ENCODE measurements around the gene RBM20.

DNA sequence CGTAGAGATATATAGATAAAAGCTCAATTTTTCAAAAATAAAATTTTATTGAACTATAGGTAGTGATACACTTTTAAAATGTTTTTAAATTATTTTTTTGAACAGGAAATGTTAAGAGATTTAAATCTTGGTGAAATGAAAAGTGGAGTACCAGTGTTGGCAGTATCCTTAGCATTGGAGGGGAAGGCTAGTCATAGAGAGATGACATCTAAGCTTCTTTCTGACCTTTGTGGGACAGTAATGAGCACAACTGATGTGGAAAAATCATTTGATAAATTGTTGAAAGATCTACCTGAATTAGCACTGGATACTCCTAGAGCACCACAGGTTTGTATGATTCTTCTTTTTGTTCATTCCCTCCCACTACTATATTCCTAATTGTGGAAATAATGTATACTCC is 243.4 kb downstream of the RBM20 start:
- TF ChIP-seq, protein P1, sequence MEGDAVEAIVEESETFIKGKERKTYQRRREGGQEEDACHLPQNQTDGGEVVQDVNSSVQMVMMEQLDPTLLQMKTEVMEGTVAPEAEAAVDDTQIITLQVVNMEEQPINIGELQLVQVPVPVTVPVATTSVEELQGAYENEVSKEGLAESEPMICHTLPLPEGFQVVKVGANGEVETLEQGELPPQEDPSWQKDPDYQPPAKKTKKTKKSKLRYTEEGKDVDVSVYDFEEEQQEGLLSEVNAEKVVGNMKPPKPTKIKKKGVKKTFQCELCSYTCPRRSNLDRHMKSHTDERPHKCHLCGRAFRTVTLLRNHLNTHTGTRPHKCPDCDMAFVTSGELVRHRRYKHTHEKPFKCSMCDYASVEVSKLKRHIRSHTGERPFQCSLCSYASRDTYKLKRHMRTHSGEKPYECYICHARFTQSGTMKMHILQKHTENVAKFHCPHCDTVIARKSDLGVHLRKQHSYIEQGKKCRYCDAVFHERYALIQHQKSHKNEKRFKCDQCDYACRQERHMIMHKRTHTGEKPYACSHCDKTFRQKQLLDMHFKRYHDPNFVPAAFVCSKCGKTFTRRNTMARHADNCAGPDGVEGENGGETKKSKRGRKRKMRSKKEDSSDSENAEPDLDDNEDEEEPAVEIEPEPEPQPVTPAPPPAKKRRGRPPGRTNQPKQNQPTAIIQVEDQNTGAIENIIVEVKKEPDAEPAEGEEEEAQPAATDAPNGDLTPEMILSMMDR (IDR thresholded peaks at IDR 0.05): no peak
- TF ChIP-seq POLR2A (IDR thresholded peaks at IDR 0.05): no peak

Data from uterus (tissue), 2 donors.